Activated naive CD4-positive, alpha-beta T cell treated with anti-CD3 and anti-CD28 coated beads for 36 hours (primary cell): ENCODE measurements around the gene LCE1C. TPM values are rescaled to one million over a fixed set of nuclear protein-coding genes. Genes with fewer than 3 reads are reported as not detected.

ENCODE experiments used
- CTCF ChIA-PET: fragments of 350-600 bp; sonication (Branson Sonifier 250); formaldehyde crosslinking; loops from one replicate; lab custom pipeline; 2021; ENCODE audit warnings: antibody characterized with exemption; lab: Charles Lee
- DNase-seq: peaks from one replicate; pipeline ENCODE4 v3.0.0-alpha.2; 2020
- H3K27ac Mint-ChIP-seq: one replicate; pipeline ENCODE4 v1.8.0; 2021; ENCODE audit warnings: mild to moderate bottlenecking, mixed read lengths
- H3K27me3 Mint-ChIP-seq: one replicate; pipeline ENCODE4 v1.8.0; 2021; ENCODE audit warnings: low read depth, mixed read lengths
- H3K36me3 Mint-ChIP-seq: one replicate; pipeline ENCODE4 v1.8.0; 2021; ENCODE audit warnings: low read depth, mixed read lengths
- H3K4me1 Mint-ChIP-seq: one replicate; pipeline ENCODE4 v1.8.0; 2021; ENCODE audit warnings: low read depth, mixed read lengths
- H3K4me3 Mint-ChIP-seq: one replicate; pipeline ENCODE4 v1.8.0; 2021; ENCODE audit warnings: mild to moderate bottlenecking, moderate library complexity, mixed read lengths
- H3K9me3 Mint-ChIP-seq: one replicate; pipeline ENCODE4 v1.8.0; 2021; ENCODE audit warnings: mixed read lengths
- intact Hi-C: fragments of 100-400 bp; cut with micrococcal nuclease; formaldehyde crosslinking; loops from one replicate; pipeline ENCODE4 v1.15.1; 2023
- total RNA-seq, 2 experiments: library from RNA; stranded (reverse); gene quantifications; one replicate each; pipeline ENCODE4 v1.2.3, GENCODE V29; 2021

Gene LCE1C
- total RNA-seq, 2 experiments from 2014 or later: not detected

DNA sequence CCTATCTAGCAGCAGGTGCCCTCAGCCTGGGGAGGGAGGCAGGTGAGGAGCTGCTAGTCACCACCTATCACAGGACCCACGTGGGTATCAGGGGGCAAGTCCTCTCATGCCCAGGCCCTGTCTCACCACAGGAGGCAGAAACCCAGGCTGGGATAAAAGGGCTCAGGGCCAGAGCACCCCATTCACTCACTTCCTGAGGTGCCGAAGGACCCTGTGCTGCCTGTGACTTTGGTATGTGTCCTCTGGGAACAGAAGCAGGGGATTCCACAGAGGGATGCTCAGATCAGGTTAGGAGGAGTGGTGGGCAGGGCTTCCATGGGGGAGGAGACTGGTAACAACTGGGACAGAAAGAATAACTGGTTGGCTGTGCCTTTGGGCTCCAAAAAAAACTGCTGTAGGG lies 20.4 kb downstream of the LCE1C start, which contains the start of gene LCE1E:
Gene LCE1E, plus strand, starts transcription at position 181 of the 400 bp plus-strand sequence. CDS start 1,043 bp downstream, outside the sequence.
- H3K27me3 Mint-ChIP-seq: peaks cover 34% of the 10 kb centered on the region
- no peak for DNase-seq

DNA sequence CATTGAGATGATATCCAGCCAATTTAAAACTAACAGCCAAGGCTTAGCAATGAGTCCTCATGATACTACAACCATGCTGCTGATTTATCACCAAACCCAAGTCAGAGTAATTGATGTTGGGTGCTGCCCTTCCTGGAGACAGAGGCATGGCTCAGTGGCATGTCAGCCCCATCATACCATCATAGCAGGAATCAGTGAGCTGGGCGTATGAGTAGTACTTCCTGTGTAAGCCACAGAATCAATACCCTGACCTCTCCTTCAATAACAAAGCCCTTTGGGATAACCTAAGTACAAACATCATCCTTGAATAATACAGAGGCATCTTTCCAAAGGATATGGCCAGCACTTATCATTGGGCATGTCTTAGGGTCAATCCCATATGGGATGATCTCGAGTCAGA lies 23.4 kb downstream of the LCE1C start:
- CTCF ChIA-PET: no interaction called here
- no peaks in the 10 kb centered on the region for H3K36me3 Mint-ChIP-seq
- no peaks in the 10 kb centered on the region for H3K4me1 Mint-ChIP-seq
- DNase-seq: no peak
- H3K27me3 Mint-ChIP-seq: peaks cover 30% of the 10 kb centered on the region
- H3K27ac Mint-ChIP-seq: no peak overlapping the region
- H3K4me3 Mint-ChIP-seq: no peak overlapping the region
- intact Hi-C loops: no loop called here
- no peaks in the 10 kb centered on the region for H3K9me3 Mint-ChIP-seq

More for the DNA sequence above, 20.4 kb downstream of the LCE1C start, which contains the start of gene LCE1E:
- no peaks in the 10 kb centered on the region for H3K36me3 Mint-ChIP-seq
- intact Hi-C loops: no loop called here
- CTCF ChIA-PET: no interaction called here
- H3K4me1 Mint-ChIP-seq: no peaks in the 10 kb centered on the region
- no peaks in the 10 kb centered on the region for H3K9me3 Mint-ChIP-seq
- H3K4me3 Mint-ChIP-seq: no peak within 1 kb of the TSS
- no peak within 1 kb of the TSS for H3K27ac Mint-ChIP-seq

- Mint-ChIP-seq H3K36me3 (no peaks in the 10 kb centered on the region), H3K9me3 (no peaks in the 10 kb centered on the region), H3K27ac (no peak overlapping the region), H3K27me3 (peaks cover 12% of the 10 kb centered on the region), H3K4me1 (no peaks in the 10 kb centered on the region), H3K4me3 (no peak overlapping the region)
- CTCF ChIA-PET: interaction anchor here (1.2 kb wide), 1 partner anchor 11 kb away, joined by 3 read pairs; no protein-coding TSS in a partner anchor
- DNase-seq: peak; percentile 9
- intact Hi-C loops: no loop called here
Observed at GRCh38 chr1:152777510-152778137, 28.8 kb downstream of the LCE1C start.

DNA sequence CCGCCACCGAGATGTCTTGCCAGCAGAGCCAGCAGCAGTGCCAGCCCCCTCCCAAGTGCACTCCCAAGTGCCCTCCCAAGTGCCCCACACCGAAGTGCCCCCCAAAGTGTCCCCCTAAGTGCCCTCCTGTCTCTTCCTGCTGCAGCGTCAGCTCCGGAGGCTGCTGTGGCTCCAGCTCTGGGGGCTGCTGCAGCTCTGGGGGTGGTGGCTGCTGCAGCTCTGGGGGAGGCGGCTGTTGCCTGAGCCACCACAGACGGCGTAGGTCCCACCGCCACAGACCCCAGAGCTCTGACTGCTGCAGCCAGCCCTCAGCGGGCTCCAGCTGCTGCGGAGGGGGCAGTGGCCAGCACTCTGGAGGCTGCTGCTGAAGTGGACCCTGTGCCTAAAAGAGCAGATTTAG lies 30.1 kb downstream of the LCE1C start:
- peaks cover 12% of the 10 kb centered on the region for H3K27me3 Mint-ChIP-seq
- no peak overlapping the region for H3K4me3 Mint-ChIP-seq
- H3K4me1 Mint-ChIP-seq: no peaks in the 10 kb centered on the region
- CTCF ChIA-PET: interaction anchor here (0.6 to 1.2 kb wide), 2 partner anchors 12 to 127 kb away, joined by 3 read pairs; no protein-coding TSS in a partner anchor
- intact Hi-C loops: no loop called here
- H3K36me3 Mint-ChIP-seq: no peaks in the 10 kb centered on the region
- H3K27ac Mint-ChIP-seq: no peak overlapping the region
- DNase-seq: no peak
- no peaks in the 10 kb centered on the region for H3K9me3 Mint-ChIP-seq

DNA sequence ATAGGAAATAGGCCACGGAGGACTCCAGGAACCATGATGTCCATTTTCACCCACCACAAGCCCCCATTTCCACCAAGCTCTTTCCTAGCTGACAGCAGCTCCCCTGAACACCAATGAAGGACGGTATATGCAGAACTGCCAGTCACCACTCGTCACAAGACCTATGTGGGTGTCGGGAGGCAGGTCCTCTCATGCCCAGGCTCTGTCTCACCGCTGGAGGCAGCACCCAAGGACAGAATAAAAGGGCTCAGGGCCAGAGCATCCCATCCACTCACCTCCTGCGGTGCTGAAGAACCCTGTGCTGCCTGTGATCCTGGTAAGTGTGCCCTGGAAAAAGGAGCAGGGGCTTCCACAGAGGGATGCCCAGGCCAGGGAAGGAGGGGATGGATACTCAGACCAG lies 31.6 kb downstream of the LCE1C start, which contains the start of gene LCE1F:
Gene LCE1F, plus strand, starts transcription at position 266 of the 400 bp plus-strand sequence. CDS start 1,232 bp downstream, outside the sequence.
- Mint-ChIP-seq H3K4me1 (no peaks in the 10 kb centered on the region), H3K27me3 (peaks cover 12% of the 10 kb centered on the region), H3K4me3 (no peak within 1 kb of the TSS), H3K27ac (no peak within 1 kb of the TSS), H3K9me3 (no peaks in the 10 kb centered on the region), H3K36me3 (no peaks in the 10 kb centered on the region)
- intact Hi-C loops: no loop called here
- CTCF ChIA-PET: interaction anchor here (0.6 kb wide), 1 partner anchor 411 kb away, joined by 7 read pairs; no protein-coding TSS in a partner anchor
- DNase-seq: no peak

DNA sequence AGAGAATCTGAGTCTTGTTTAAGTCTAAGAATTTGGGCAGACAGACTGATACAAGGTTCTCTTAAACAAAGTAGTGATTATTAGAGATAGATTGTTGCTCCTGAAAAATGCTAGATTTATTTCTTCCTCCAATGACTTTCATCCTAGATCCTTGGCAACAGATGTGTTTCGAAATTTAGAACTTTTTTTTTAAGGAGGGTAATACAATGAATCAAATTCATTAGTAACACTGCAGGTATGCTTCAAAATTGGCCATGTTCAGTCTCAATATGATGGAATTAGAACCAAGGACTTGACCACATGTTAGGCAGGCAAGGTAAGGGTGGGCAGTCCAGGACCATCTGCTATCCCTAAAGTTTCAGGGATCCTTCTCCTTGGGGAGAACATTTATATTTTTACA lies 36.0 kb downstream of the LCE1C start:
- CTCF ChIA-PET: no interaction called here
- H3K4me1 Mint-ChIP-seq: no peaks in the 10 kb centered on the region
- intact Hi-C loops: no loop called here

GRCh38 chr1:152768847-152769533 lies 37.5 kb downstream of the LCE1C start:
- CTCF ChIA-PET: no interaction called here
- intact Hi-C loops: no loop called here
- H3K9me3 Mint-ChIP-seq: no peaks in the 10 kb centered on the region
- H3K27me3 Mint-ChIP-seq: peaks cover 8% of the 10 kb centered on the region
- H3K27ac Mint-ChIP-seq: no peak overlapping the region
- no peaks in the 10 kb centered on the region for H3K4me1 Mint-ChIP-seq
- H3K36me3 Mint-ChIP-seq: no peaks in the 10 kb centered on the region
- H3K4me3 Mint-ChIP-seq: no peak overlapping the region
- no peak for DNase-seq

More for the DNA sequence above, 36.0 kb downstream of the LCE1C start:
- Mint-ChIP-seq H3K36me3 (no peaks in the 10 kb centered on the region), H3K27me3 (peaks cover 7% of the 10 kb centered on the region), H3K9me3 (no peaks in the 10 kb centered on the region), H3K4me3 (no peak overlapping the region), H3K27ac (no peak overlapping the region)
- no peak for DNase-seq

DNA sequence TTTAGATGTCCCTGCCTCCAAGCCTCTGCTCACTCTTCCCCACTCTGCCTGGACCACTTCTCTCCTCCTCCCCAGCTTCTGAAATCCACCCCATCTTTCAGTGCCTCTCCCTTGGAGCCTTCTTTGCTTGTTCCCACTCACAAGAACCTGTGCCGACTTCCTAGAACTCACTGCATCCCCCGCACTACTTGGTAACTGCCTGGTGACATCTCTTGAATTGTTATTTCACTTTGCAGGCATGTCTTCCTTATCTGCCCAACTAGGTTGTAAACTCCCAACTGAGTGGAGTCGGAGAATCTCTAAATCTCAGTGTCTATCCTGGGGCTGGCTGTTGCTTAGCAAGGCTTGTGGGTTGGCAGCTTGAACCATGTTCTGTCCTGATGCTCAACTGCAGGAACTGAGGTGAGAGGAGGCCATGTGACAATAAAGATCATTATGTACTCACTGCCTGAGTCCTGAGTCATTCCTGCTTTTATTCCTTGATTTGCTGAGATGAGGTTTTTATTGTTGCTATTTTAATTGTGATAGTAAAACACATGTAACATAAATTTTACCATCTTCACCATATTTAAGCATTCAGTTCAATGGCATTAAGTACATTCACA lies 44.7 kb downstream of the LCE1C start:
- no peak for DNase-seq
- Mint-ChIP-seq H3K4me3 (no peak overlapping the region), H3K36me3 (no peaks in the 10 kb centered on the region), H3K9me3 (no peaks in the 10 kb centered on the region), H3K27me3 (peaks cover 19% of the 10 kb centered on the region), H3K27ac (no peak overlapping the region), H3K4me1 (no peaks in the 10 kb centered on the region)
- intact Hi-C loops: no loop called here
- CTCF ChIA-PET: no interaction called here

GRCh38 chr1:152760551-152761190 lies 45.8 kb downstream of the LCE1C start:
- Mint-ChIP-seq H3K36me3 (no peaks in the 10 kb centered on the region), H3K4me1 (no peaks in the 10 kb centered on the region), H3K4me3 (no peak overlapping the region), H3K27me3 (peaks cover 21% of the 10 kb centered on the region), H3K27ac (no peak overlapping the region), H3K9me3 (no peaks in the 10 kb centered on the region)
- CTCF ChIA-PET: no interaction called here
- intact Hi-C loops: no loop called here
- DNase-seq: no peak

- Mint-ChIP-seq H3K27me3 (peaks cover 23% of the 10 kb centered on the region), H3K27ac (no peak overlapping the region), H3K4me3 (no peak overlapping the region), H3K4me1 (no peaks in the 10 kb centered on the region), H3K36me3 (no peaks in the 10 kb centered on the region), H3K9me3 (no peaks in the 10 kb centered on the region)
- CTCF ChIA-PET: no interaction called here
- no peak for DNase-seq
- intact Hi-C loops: no loop called here
Observed at GRCh38 chr1:152759453-152760173, 46.8 kb downstream of the LCE1C start.

- intact Hi-C loops: no loop called here
- DNase-seq: no peak
- H3K9me3 Mint-ChIP-seq: no peaks in the 10 kb centered on the region
- H3K27ac Mint-ChIP-seq: no peak overlapping the region
- no peaks in the 10 kb centered on the region for H3K4me1 Mint-ChIP-seq
- CTCF ChIA-PET: no interaction called here
- no peaks in the 10 kb centered on the region for H3K36me3 Mint-ChIP-seq
- peaks cover 29% of the 10 kb centered on the region for H3K27me3 Mint-ChIP-seq
- H3K4me3 Mint-ChIP-seq: no peak overlapping the region
Observed at GRCh38 chr1:152758636-152759035, 47.8 kb downstream of the LCE1C start.

GRCh38 chr1:152757747-152758146 lies 48.7 kb downstream of the LCE1C start, which contains the start of gene KPRP:
TSS of gene KPRP (plus strand) at chr1:152758025. CDS start at chr1:152759589, 1,564 bp downstream.
- Mint-ChIP-seq H3K36me3 (no peaks in the 10 kb centered on the region), H3K4me3 (no peak within 1 kb of the TSS), H3K27ac (no peak within 1 kb of the TSS), H3K4me1 (no peaks in the 10 kb centered on the region), H3K9me3 (no peaks in the 10 kb centered on the region), H3K27me3 (peaks cover 29% of the 10 kb centered on the region)
- CTCF ChIA-PET: no interaction called here
- intact Hi-C loops: no loop called here
- no peak for DNase-seq
